Cardiac fibroblast (primary cell): ENCODE results near the gene HOXB4.

ENCODE experiments used
- DNase-seq, 2 donors: peaks; one replicate each; pipeline versions ENCODE4 v3.0.0 to v3.0.0-alpha.2; 2010; ENCODE audit warnings: low read depth in 2 of 2
- H3K4me3 ChIP-seq, 2 donors: replicated peaks in 1 of 2; 1 replicate in 1 of 2; 2 replicates in 1 of 2; pipeline ENCODE4 v1.5.1; 2011; ENCODE audit warnings: low read depth in 2 of 2, low read length in 2 of 2, mild to moderate bottlenecking in 2 of 2, moderate library complexity in 1 of 2
- CTCF ChIP-seq: IDR thresholded peaks from one replicate; pipeline ENCODE4 v1.5.1; 2011; ENCODE audit warnings: low read depth, mild to moderate bottlenecking, low read length, inconsistent platforms

HOXB4 gene

GRCh38 chr17:48577330-48577945, 712 bp downstream of the HOXB4 start:
- peak overlapping the region; percentile 25 to 57 for H3K4me3 ChIP-seq
- DNase-seq, result no peak
- no peak for TF ChIP-seq CTCF

DNA sequence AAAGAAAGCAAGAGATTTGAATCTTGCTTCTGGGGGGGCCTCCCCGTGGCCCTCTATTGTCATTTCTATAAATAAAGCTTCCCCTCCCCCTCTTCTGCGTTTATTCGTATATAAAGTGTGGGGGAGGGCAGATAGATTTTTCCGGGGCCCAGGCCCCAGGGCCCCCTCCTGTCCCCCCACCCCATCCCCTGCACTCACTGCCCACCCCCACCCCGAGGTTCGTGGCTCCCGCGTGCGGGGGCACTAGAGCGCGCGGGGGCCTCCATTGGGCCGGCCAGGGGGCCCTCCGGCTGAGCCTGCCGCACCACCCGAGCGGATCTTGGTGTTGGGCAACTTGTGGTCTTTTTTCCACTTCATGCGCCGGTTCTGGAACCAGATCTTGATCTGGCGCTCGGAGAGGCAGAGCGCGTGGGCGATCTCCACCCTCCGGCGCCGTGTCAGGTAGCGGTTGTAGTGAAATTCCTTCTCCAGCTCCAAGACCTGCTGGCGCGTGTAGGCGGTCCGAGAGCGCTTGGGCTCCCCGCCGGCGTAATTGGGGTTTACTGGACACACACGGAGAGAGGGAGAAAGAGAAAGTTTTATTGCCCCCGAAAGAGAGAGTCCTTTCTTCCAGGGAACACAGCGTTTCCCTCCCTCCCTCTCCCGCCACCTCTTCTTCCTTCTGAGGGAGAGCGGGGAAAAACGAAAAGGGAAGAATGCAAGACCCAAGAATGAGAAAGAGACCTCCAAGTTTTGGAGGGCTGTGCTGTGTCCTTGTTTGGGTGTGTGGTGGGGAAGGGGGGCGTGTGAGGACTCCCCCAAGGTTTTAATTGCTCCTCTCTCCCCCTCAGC, 1.5 kb downstream of the HOXB4 start:
- peak overlapping the region; percentile 25 to 57 for H3K4me3 ChIP-seq
- no peak for TF ChIP-seq CTCF
- DNase-seq, result peak in 1 of 2 donors; percentile 40

GRCh38 chr17:48575673-48576478, 2.3 kb downstream of the HOXB4 start:
- H3K4me3 ChIP-seq, result no peak overlapping the region
- TF ChIP-seq CTCF, result no peak
- no peak for DNase-seq

DNA sequence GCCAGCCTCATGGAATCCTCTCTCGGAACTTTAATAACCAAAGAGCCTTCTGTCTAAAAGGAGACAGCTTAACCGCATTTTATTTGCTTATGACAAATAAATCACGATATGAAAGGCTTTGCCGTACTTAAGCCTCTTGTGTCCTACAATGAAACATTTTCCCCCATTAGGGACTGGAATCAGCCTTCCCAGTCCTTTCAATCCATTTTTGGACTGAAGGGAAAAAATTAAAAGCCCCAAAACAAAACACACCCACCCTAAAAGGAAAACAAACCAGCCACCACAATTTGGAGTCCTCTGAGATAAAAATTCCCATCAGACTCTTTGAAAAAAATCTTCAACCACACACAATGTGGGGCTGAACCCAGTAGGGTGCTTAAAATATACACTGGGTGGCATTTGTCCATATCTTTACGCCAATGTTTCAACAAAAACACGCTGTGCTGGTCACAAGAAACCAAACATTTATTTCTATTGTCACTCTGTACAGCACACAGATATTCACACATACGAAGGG, 3.0 kb downstream of the HOXB4 start:
- no peak overlapping the region for H3K4me3 ChIP-seq
- no peak for TF ChIP-seq CTCF
- DNase-seq, result no peak

- TF ChIP-seq CTCF, result no peak
- no peak overlapping the region for H3K4me3 ChIP-seq
These were observed 3.6 kb downstream of the HOXB4 start for GRCh38 chr17:48574505-48575065.

DNA sequence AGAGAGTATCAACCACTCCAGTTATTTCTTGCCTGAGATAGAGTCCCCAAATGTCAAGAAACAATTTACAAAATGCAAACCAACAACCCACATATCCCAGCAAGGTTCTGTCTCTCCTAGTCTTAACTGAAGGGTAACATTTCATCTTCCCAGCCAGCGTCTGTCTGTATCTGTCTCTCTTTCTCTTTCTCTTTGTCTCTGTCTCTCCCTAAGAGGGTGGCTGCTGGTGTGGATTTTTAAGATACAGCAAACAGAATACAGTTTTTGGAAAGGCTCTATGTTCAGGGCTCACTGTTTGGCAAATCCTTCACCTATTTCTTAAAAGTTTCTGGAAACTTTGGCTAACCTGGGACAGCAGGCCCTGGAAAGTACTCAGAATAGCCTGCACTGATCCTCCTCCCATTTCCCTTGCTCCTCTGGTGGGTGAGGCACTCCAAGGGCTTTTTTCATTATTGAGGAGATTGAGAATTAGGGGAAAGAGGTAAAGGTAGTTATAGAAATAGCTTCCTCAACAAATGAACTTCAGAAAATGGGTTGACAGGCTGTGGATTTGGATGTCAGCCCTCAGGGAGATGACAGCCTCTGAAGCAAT, 6.2 kb downstream of the HOXB4 start:
- no peak for TF ChIP-seq CTCF
- no peak overlapping the region for H3K4me3 ChIP-seq
- DNase-seq, result no peak

More at GRCh38 chr17:48574505-48575065, 3.6 kb downstream of the HOXB4 start:
- no peak for DNase-seq
